ENCODE data around the gene NDUFB2.
"Not testable (repeated sequence)": the region's sequence is repeated elsewhere in the genome, so short reads cannot be mapped to it uniquely, and the experiment has no call there.

NDUFB2 gene

DNA sequence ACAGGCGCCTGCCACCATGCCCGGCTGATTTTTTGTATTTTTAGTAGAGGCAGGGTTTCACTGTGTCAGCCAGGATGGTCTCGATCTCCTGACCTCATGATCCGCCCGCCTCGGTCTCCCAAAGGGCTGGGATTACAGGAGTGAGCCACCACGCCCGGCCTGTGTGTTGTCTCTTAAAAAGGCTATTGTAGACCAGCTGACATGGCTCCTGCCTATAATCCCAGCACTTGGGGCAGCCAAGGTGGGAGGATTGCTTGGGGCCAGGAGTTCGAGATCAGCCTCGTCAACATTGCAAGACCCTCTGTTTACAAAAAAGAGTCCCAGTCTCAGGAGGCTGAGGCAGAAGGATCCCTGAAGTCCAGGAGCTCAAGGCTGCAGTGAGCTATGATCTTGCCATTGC is 2.7 kb upstream of the NDUFB2 start:
- not testable (repeated sequence) for DNase-seq

DNA sequence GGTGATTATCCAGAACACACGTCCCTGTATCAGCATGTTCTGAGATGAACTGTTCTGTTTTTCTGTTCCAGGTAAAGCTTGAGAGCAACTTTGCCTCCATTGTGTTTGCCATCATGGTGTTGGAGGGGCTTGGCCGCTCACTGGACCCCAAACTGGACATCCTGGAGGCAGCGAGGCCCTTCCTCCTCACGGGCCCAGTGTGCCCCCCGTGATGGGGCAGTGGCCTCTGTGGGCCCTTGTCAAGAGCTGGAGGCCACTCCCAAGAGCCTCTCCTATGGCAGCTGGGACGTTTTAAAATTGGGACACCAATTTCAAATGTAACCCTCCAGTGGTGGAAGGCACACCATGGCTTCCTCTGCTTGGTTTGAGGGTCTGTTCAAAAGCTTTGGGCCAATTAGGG is 1.9 kb upstream of the NDUFB2 start:
- DNase-seq: no peak

DNA sequence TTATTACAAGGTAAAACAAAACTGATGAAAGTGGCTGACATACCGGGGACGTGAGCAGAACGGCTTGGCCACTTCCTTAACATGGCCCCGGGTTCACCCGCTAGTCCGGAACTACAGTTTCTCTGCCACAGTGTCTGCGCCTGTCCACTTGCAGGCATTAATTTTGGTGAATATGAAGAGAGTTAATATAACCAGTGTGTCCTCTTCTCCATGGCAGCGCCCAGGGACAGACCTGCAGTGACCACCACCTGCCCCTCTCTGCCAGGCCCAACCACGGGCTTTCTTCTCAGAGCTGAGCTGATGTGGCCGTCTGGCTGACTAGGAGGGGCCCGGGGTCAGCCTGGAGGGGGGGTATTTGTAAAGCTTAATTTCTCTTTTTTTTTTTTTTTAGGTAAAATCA is 1.1 kb upstream of the NDUFB2 start:
- DNase-seq: no peak

DNA sequence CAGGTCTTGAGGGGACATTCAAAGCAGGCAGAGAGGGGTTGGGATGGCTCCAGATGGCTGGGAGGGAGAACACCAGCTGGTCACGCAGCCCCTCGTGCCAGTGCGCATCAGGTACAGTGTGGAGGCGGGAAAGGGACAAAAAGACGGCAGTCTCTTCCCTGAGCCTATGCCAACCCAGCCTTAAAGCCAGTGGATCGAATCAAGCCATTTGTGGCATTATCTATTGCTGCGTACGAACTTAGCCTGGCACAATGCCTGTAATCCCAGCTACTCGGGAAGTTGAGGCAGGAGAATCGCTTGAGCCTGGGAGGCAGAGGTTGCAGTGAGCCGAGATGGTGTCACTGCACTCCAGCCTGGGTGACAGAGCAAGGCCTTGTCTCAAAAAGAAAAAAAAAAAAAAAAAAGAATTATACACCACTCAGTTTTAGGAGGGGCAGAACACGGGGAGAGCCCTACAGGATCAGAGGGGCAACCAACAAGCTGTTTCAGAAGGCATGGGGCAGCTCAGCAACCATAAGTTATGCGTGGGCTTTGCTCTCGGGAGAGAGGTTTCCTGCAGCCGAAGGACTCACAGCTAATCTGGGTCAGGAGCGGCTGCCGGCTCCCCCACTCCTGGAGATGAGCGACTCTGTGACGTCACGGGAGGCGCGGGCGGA is 356 bp upstream of the NDUFB2 start:
- no peak for DNase-seq

DNA sequence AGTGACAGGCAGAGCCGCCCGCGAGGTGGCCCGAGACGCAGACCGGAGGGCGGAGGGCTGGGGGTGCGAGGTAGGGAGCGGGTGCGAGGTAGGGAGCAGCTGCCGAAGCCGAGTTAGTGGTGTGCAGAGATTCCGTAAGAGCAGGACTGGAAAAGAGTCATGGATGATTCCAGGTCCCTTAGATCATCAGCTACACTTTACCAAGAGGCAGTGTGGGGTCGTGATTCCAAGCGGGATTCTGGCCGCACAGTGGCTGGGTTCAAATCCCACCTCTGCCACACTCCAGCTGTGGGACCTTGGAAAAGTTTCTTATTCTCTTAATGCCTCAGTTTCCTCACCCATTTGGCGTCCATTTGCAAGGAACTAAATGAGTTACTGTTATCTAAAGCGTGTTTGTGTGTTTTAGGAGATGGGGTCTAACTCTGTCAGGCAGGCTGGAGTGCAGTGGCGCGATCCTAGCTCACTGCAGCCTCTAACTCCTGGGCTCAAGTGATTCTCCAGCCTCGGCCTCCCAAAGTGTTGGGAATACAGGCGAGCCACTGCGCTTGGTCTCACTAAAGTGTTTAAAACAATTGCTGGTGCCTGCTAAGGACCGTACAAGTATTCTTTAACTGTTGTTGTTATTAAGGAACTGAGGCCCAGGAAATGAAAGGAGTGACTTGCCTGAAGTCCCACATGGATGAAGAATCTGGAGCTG is 1.1 kb downstream of the NDUFB2 start:
- DNase-seq: no peak

DNA sequence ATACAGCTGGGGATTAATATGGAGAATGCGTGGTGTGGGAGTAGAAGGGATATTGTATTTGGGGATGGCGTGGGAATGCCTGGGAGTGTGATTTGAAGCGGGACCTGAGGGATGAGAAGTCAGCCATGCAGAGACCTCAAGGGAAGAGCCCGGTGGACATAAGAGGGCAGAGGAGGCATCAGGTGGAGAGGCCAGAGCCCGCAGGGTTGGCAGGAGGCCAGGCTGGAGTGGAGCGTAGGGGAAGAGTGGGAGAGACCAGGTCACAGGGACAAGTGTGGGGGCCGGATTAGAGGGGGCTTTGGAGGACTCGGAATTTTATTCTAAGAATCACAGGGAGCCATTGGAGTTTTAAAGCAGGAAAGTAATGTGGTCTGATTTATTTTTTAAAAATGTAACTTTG is 2.0 kb downstream of the NDUFB2 start:
- DNase-seq: no peak

DNA sequence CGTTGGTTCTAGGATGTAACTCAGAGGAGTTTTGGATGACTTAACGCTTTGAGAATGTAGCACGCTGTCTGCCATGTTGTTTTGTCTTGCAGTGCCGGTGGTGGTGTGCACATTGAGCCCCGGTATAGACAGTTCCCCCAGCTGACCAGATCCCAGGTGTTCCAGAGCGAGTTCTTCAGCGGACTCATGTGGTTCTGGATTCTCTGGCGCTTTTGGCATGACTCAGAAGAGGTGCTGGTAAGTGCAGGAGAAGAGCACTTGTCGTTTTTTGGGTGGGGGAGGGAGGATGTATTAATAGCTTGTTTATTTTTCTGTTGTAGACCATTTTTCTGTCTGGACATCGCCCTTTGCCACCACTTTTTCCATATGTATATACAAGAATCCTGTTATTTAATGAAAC is 6.3 kb downstream of the NDUFB2 start:
- DNase-seq: no peak

DNA sequence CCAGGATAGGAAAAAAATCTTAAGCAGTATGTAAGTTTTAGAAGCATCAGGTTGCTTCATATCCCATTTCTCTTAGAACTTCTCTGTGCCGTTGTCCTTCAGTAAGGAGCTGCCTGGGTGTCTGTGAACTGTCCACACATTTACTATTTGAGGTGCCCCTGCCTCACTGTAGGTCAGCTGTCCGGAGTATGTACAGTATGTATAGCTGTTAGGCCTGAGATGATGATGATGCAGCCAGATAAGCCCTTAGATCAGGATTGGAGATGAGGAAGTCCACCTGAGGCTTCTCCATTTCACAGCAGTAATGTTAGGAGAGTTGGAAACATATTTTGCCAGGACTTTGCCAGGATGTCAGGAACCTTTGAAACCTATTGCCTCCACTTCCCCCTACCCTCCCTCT is 7.7 kb downstream of the NDUFB2 start:
- DNase-seq: no peak

DNA sequence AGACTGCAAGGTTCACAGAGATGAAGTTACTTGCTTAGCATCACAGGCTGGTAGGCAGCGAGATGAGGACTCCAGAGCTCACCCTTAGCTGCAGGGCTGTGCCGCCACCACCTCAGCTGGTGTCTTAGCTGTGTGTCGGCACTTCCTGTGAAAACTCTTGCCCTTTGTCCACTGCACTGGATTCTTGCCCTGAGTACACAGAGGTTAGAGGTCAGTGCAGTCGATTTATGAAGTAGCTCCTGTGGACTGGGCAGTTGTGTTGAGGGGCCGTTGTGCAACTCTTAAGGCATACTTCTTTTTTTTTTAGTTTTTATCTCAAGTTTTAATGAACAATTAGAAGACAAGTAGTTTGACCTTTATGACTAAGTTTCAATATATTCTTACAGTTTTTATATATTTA is 10.6 kb downstream of the NDUFB2 start:
- DNase-seq: no peak

DNA sequence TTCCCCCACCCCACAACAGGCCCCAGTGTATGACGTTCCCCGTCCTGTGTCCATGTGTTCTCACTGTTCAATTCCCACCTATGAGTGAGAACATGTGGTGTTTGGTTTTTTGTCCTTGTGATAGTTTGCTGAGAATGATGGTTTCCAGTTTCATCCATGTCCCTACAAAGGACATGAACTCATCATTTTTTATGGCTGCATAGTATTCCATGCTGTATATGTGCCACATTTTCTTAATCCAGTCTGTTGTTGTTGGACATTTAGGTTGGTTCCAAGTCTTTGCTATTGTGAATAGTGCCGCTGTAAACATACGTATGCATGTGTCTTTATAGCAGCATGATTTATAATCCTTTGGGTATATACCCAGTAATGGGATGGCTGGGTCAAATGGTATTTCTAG is 12.3 kb downstream of the NDUFB2 start:
- DNase-seq: not testable (repeated sequence)

DNA sequence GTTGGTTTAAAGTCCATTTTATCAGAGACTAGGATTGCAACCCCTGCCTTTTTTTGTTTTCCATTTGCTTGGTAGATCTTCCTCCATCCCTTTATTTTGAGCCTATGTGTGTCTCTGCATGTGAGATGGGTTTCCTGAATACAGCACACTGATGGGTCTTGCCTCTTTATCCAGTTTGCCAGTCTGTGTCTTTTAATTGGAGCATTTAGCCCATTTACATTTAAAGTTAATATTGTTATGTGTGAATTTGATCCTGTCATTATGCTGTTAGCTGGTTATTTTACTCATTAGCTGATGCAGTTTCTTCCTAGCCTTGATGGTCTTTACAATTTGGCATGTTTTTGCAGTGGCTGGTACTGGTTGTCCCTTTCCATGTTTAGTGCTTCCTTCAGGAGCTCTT is 15.9 kb downstream of the NDUFB2 start:
- not testable (repeated sequence) for DNase-seq

DNA sequence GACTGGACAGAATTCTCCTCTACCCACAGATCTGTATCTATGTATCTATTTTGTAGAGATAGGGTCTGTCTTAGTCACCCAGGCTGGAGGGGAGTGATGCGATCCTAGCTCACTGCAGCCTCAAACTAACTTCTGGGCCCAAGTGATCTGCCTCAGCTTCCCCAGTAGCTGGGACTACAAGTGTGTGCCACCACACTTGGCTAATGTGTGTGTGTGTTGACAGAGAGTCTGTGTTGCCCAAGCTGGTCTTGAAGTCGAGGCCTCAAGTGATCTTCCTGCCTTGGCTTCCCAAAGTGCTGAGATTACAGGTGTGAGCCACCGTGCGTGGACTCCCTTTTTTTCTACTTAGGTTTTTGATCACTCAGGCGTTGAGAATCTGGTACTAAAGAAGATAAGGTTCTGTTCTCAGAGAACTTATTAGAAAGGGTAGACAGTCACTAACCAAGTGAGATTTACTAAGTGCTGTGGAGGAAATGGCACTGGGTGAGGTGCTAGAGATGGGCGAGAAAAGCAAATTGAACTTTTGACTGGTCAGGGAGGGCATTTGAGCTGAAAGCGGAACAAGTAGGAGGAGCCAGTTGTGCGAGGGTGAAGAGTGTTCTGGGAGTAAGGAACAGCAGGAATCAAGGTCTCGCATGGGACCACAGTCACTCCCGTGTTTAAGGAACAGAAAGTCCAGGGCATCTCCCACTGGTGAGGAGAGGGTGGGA is 18.0 kb downstream of the NDUFB2 start:
- DNase-seq: no peak

DNA sequence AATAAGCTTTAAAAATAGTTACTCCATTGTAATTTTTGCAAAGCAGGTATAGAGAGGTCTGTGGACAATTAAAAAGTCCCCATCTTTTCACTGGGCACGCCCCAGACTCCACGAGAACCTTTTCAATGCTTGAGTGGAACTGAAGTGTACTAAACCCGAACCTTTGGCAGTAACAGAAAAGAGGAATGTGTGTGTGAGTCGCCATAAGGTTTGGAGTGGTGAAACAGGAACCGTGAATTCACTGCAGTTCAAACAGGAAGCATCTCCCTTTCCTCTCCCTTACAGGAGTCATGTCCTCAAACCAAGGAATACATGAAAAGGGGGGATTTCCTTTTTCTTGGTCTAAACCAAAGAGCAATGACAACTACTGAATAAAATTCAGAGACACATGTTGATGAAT is 23.2 kb downstream of the NDUFB2 start:
- DNase-seq: no peak

DNA sequence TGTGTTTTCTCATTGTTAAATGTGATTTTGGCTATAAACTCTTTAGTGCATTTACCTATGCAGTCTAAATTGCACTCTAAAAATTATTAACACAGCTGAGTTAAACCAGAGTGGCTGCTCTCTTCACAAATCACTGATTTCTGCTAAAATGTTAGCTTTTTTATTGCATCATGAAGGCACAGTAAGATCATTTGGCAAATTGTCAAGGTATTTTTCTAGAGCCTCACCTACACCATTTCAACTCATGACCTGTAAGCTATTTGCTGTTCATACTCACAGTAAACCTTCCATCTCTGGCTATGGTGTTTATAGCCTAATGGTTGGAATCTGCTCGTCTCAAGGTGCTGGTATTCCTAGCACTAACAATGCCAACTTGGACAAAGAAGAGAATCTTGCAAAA is 25.7 kb downstream of the NDUFB2 start:
- no peak for DNase-seq

DNA sequence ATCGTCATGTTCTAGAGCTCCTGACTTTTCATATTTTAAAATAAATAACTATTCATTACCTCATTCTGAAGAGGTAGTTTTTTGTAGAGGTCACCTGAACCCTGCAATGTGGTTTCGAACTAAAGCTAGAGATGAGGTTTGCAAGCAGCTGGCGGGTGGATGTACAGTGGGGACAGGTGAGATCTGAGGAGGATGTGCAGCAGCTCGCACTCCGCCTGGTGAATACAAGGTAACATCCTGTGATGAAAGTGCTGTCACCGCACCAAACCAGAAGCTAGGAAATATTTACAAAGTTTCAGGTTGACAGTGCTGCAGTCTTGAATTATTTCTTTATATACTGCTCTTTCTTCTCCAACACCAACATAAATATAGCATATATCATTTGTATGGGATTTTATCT is 26.5 kb downstream of the NDUFB2 start:
- no peak for DNase-seq

DNA sequence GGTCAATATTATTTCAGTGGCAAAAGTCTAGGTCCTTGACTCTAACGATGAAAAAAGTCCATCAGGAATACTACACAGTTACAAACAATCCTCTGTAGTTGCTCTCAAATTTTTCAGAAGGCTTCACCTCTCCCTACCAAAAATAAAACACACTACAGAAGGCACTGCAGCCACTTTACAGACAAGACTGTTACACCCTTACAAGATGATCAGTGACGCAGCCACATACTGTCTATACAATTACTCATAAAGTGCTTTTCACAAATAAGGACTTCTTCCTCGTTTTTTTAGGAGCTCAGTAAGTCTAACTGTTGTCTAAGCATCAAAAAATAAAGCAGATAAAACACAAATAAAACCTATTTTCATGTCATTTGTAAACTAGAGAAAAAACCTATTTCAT is 27.1 kb downstream of the NDUFB2 start:
- DNase-seq: no peak

DNA sequence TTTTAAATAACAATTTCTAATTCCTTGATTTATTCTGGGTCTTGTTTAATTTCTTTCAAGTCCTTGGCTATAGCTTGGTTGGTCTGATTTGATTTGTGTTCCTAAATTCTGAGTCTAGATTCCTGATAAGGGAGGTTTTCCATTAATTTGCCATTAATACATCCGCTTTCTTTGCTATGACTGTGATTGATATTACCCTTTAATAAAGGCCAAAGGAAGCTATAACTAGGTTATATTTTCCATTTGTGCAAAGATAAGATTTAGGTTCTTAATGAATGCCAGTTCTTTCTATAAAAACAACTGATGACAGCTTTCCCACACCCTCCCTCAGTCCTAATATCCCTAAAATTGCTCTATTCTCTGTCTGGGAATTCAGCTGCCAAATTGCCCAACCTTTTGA is 28.2 kb downstream of the NDUFB2 start:
- no peak for DNase-seq

DNA sequence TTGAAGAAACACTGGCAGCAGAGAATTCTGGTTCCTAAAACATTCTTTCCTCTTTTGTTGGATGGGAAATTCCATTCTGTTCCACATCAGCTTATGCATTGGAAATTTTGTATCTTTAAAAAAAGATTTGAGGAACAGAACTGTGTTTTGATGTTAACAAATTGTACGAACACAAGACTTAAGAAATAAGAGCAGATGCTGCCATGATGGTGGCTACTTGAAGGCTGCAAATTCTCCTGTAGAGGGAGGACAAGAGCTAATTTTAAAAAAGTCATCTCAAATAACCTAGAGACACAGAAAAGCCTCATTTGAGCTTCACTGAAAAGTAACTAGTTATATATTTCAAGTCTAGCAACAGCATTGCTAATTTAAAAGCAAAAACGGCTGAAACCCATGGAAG is 29.8 kb downstream of the NDUFB2 start:
- no peak for DNase-seq

DNA sequence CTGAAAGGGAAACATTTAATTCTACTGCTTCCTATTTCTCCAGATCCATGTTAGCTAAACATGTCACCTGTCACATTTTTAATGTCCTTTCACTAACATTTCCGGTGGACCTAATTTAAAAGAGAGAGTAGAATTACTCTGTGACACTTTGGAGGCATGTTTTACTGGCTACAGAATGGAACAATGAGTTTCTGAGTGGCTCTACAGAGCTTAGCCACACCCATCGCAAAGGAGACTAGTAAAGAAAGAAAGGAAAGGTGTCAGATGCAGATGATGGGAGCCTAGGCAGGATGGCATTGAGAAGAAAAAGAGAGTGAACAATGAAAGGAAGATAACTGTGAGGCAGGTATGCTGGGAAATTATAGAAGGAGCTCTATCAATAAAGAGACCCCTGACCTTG is 35.9 kb downstream of the NDUFB2 start:
- DNase-seq: no peak

DNA sequence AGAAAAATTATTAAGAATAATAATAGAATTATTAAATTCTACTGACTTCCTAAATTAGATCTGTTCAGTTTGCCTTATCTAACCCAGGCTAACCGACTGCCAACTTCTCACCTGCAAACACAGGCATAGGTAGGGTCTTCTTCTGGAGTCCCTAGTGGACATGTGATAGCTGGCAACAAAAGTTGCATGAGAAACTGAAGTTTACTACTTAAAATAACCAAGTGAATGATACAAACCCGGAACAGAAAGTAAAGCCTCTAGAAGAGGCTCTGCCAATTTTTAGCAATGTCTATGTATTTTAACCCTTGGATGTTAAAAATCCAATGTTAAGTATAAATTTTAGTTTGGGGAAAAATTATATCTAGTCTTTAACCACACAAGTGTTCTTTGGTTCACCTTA is 37.6 kb downstream of the NDUFB2 start:
- DNase-seq: no peak

DNA sequence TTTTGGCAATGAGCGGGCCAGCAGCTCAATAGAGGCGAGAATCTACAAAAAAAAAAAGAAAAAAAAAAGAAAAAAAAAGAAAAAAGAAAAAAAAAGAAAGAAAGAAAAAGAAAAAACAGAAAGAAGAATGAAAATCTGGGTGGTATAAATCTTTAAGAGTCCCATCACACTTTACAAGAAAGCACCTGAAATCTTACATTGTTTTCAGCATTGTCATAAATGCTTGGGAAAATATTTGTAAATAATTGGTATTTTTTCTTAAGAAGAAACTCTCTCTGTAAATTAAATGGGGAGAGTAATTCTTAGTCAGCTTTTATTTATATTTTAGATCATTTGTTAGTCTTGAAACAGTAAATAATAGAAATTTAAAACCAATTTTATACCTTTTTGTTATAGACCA is 38.2 kb downstream of the NDUFB2 start:
- no peak for DNase-seq

DNA sequence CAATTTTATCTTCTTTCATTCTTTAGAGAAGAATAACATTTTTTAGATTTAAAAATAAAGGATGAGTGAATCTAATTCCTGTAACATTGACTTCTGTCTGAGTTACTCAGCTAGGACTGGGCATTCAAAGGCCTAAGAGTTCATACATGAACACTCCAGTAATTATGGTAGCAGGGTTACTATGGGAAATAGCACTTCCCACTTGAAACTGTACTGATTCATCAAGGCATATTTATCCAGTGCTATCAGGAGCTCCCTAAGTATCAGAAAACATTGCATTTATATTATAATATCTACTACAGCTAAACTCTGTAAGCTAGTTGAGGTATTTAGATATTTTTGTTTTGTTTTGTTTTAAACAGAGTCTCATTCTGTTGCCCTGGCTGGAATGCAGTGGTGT is 41.8 kb downstream of the NDUFB2 start:
- no peak for DNase-seq

DNA sequence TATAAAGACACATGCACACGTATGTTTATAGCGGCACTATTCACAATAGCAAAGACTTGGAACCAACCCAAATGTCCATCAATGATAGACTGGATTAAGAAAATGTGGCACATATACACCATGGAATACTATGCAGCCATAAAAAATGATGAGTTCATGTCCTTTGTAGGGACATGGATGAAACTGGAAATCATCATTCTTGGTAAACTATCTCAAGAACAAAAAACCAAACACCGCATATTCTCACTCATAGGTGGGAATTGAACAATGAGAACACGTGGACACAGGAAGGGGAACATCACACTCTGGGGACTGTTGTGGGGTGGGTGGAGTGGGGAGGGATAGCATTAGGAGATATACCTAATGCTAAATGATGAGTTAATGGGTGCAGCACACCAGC is 46.7 kb downstream of the NDUFB2 start:
- not testable (repeated sequence) for DNase-seq

DNA sequence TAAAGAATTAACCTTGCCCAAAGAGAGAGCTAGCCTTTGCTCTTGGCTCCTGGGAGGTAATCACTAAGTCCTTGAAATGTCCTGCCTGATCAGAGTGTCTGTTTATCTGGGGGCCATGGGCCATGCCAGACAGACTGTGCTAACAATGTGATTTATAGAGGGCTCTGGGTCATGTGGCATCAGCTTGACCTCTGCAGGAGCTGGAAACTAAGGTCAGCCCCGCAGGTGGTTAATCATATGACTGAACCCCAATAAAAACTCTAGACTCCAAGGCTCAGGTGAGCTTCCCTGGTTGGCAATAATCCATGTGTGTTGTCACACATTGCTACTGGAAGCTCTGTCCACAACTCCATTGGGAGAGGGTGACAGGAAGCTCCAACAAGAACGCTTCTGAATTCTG is 47.5 kb downstream of the NDUFB2 start:
- no peak for DNase-seq

All from right forelimb (tissue), 1 donor.